Tibial artery (tissue), 4 donors: Measurements from ENCODE around the gene HMCES.

Experiments used
- DNase-seq, 2 donors: peaks; one replicate each; pipeline ENCODE4 v3.0.0-alpha.2; 2019
- H3K27ac ChIP-seq, 2 donors: fragments of 200-600 bp; sonication (generic) in 1 of 2; 1 replicate in 1 of 2; 2 replicates in 1 of 2; pipeline ENCODE4 v1.5.1; 2018 to 2019; ENCODE audit warnings: mild to moderate bottlenecking in 1 of 2
- H3K27me3 ChIP-seq, 2 donors: fragments of 200-600 bp; sonication (generic) in 1 of 2; one replicate each; pipeline versions ENCODE4 v1.5.1 to v1.6.0; 2016 to 2019
- H3K36me3 ChIP-seq, 3 donors: fragments of 200-600 bp; sonication (generic) in 2 of 3; one replicate each; pipeline ENCODE4 v1.5.1; 2016 to 2019; ENCODE audit warnings: mild to moderate bottlenecking in 2 of 3
- H3K4me1 ChIP-seq, 4 donors: fragments of 200-600 bp; sonication (generic) in 2 of 4; 1 replicate in 3 of 4; 2 replicates in 1 of 4; pipeline ENCODE4 v1.5.1; 2016 to 2019
- H3K4me3 ChIP-seq, 2 donors: fragments of 200-600 bp; sonication (generic) in 1 of 2; 1 replicate in 1 of 2; 2 replicates in 1 of 2; pipeline ENCODE4 v1.5.1; 2018 to 2019; ENCODE audit warnings: mild to moderate bottlenecking in 2 of 2
- H3K9me3 ChIP-seq, 3 donors: fragments of 200-600 bp; sonication (generic) in 1 of 3; one replicate each; pipeline ENCODE4 v1.5.1; 2016 to 2019
- intact Hi-C: fragments of 100-400 bp; cut with DNase I; formaldehyde crosslinking; loops from one replicate; pipeline ENCODE4 v1.15.0; 2023; ENCODE audit warnings: low total_unique reads
- TF ChIP-seq, protein P1 (sequence below), 2 experiments: fragments of 200-600 bp in 1 of 2; fragments of 450-650 bp in 1 of 2; IDR thresholded peaks; one replicate each; pipeline ENCODE4 v1.5.1; 2017 to 2019; ENCODE audit warnings: antibody characterized with exemption in 2 of 2, mild to moderate bottlenecking in 1 of 2, moderate library complexity in 1 of 2

Gene HMCES

DNA sequence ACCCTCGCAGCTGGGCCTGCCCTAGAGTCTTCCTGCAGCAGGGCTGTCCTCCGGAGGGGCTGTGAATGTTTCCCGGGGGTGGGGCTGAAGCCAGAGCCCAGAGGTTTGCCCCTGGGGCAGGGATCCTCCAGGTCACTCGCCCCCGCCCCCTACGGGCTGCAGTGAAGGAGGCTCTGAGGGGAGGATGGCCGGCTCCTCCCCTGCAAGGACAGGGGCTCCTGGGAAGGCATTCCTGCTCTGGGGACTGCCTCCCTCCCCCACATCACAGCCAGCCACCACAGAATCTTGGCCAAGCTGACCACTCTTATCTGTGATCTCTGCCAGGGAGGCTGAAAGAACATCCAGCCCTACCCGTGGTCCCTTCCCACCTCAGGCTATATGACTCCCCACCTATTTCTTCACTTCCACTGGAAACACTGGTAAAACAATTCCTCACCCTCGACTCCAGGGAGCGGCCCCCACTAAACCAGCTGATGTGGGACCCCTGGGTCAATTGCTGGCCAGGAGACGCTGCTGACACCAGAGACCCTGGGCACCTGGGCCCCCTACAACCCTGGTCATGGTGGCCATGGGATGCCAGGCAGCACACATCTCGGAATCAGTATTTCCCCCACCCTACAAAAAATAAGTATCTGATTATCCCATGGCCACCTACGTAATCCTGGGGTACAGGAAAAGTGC lies 66.0 kb downstream of the HMCES start:
- DNase-seq, result no peak
- H3K27ac ChIP-seq, result no peak overlapping the region
- no peaks in the 10 kb centered on the region for H3K36me3 ChIP-seq
- TF ChIP-seq, protein P1, sequence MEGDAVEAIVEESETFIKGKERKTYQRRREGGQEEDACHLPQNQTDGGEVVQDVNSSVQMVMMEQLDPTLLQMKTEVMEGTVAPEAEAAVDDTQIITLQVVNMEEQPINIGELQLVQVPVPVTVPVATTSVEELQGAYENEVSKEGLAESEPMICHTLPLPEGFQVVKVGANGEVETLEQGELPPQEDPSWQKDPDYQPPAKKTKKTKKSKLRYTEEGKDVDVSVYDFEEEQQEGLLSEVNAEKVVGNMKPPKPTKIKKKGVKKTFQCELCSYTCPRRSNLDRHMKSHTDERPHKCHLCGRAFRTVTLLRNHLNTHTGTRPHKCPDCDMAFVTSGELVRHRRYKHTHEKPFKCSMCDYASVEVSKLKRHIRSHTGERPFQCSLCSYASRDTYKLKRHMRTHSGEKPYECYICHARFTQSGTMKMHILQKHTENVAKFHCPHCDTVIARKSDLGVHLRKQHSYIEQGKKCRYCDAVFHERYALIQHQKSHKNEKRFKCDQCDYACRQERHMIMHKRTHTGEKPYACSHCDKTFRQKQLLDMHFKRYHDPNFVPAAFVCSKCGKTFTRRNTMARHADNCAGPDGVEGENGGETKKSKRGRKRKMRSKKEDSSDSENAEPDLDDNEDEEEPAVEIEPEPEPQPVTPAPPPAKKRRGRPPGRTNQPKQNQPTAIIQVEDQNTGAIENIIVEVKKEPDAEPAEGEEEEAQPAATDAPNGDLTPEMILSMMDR (IDR thresholded peaks at IDR 0.05), result no peak
- intact Hi-C loops, result no loop called here
- H3K9me3 ChIP-seq, result no peaks in the 10 kb centered on the region
- peaks cover 0 to 6% of the 10 kb centered on the region in 2 donors for H3K27me3 ChIP-seq
- no peak overlapping the region for H3K4me3 ChIP-seq
- peaks cover 0 to 25% (median 18%) of the 10 kb centered on the region in 4 donors for H3K4me1 ChIP-seq

DNA sequence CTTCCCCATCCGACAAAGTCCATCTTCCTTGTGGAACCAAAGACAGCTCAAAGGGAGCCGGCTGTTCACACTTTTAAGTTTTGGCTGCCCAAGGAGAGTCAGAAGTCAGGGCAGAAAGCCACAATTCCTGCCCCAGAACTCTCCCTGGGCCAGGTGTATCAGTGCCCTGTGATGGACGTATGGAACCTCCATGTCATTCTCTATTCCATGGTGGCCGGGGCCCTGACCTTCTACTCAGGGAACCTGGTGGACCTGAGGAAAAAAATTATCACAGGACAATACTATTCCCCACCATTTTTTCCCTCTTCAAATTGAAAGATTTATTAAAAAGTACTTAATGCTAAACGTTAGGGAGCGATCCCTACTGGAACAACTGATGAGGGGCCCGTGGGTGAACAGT lies 66.6 kb downstream of the HMCES start:
- Histone ChIP-seq H3K36me3 (no peaks in the 10 kb centered on the region), H3K4me3 (no peak overlapping the region), H3K27ac (no peak overlapping the region), H3K27me3 (peaks cover 0 to 6% of the 10 kb centered on the region in 2 donors), H3K9me3 (no peaks in the 10 kb centered on the region), H3K4me1 (peaks cover 0 to 25% (median 18%) of the 10 kb centered on the region in 4 donors)
- no peak for DNase-seq
- TF ChIP-seq, protein P1 (IDR thresholded peaks at IDR 0.05), result no peak
- intact Hi-C loops, result no loop called here

DNA sequence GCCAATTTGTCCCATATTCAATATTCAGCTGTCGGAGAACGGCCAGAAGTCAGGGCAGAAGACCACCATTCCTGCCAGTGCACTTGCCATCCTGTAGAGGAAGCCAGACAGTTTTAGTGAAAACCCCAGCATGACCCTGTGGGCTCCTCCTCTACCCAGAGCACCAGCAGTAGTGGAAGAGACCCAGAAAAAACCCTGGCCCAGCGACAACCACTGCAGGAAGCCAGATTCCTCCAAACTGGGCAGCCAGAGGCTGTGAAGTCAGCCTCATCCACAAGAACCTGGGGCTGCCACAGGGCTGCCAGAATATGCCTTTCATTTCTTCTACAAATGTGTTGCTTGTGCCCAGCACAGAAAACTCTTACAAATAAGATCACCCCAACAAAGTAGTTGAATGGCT lies 67.3 kb downstream of the HMCES start:
- Histone ChIP-seq H3K4me3 (no peak overlapping the region), H3K36me3 (no peaks in the 10 kb centered on the region), H3K27me3 (peaks cover 0 to 6% of the 10 kb centered on the region in 2 donors), H3K9me3 (no peaks in the 10 kb centered on the region), H3K4me1 (peaks cover 0 to 25% (median 18%) of the 10 kb centered on the region in 4 donors), H3K27ac (no peak overlapping the region)
- TF ChIP-seq, protein P1 (IDR thresholded peaks at IDR 0.05), result no peak
- intact Hi-C loops, result no loop called here
- DNase-seq, result no peak

DNA sequence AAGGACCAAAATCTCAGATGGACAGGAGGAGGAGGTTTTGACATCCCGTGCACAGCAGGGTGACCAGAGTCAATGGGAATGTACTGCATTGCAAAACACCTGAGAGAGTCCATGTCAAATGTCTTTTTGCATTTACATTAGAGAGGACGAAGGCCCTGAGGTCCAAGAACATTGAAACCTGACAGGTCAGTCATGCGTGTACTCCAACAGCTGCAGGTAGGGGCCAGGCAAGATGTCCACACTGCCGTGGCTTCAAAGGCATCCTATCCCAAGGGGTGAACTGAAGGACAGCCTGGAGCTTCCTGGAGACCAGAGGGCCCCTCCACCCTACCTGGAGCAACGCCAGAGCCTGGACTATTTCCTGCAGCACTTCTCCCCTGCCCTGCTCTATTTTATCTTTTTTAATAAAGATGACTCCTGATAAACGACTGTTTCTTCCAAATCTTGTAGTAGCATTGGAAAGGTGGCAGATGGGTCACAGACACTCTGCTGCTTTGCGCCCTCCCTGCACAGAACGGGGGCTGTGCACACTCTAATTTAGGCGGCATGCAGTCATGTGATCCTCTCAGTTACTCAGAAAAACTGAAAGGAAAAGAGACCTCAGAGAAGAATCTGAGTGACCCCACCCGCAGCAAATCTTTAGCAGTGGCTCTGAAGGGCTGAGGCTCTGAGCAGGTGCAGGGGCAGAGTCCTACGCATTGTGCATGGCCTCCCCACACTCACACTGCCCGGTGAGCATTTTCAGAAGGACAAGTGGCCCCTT lies 68.2 kb downstream of the HMCES start:
- Histone ChIP-seq H3K4me1 (peaks cover 0 to 25% (median 18%) of the 10 kb centered on the region in 4 donors), H3K36me3 (no peaks in the 10 kb centered on the region), H3K4me3 (no peak overlapping the region), H3K27me3 (peaks cover 0 to 6% of the 10 kb centered on the region in 2 donors), H3K9me3 (no peaks in the 10 kb centered on the region), H3K27ac (no peak overlapping the region)
- TF ChIP-seq, protein P1 (IDR thresholded peaks at IDR 0.05), result no peak
- DNase-seq, result no peak
- intact Hi-C loops, result no loop called here

DNA sequence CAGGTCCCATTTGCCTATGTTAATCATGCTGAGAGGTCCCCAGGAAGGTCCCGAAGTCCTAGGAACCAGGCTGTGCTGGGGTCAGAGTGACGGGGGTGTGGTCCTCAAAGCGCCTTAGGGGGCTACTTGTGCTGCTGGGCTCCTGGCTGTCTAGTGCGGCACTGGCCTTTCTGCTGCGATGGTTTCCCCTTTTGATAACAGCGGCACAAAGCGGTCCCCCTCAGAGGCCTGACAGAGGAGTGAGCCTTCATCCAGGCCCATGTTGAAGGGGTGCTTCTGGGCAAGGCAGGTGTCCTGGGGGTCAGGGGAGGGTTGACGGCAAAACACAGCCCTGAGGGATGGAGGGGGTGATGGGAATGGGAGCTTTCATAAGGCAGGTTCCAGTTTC lies 68.8 kb downstream of the HMCES start:
- Histone ChIP-seq H3K27ac (no peak overlapping the region), H3K36me3 (no peaks in the 10 kb centered on the region), H3K4me3 (no peak overlapping the region), H3K4me1 (peaks cover 0 to 25% (median 18%) of the 10 kb centered on the region in 4 donors), H3K9me3 (no peaks in the 10 kb centered on the region), H3K27me3 (peaks cover 0 to 6% of the 10 kb centered on the region in 2 donors)
- intact Hi-C loops, result no loop called here
- TF ChIP-seq, protein P1 (IDR thresholded peaks at IDR 0.05), result no peak
- DNase-seq, result no peak
